OCI-LY1 (cell line): ENCODE measurements around the gene NFASC.

Experiments
- EZH2 ChIP-seq: fragments of 200-600 bp; sonication (generic), shearing (Covaris generic); IDR thresholded peaks from 2 replicates; pipeline ENCODE4 v1.8.0; 2017; ENCODE audit warnings: borderline replicate concordance, mixed run types, mild to moderate bottlenecking, antibody characterized with exemption, low read length, moderate library complexity, mixed read lengths
- TF ChIP-seq, protein P1 (sequence below): fragments of 200-600 bp; sonication (generic), shearing (Covaris generic); IDR thresholded peaks from 2 replicates; pipeline ENCODE4 v1.5.1; 2017; ENCODE audit warnings: mild to moderate bottlenecking, antibody characterized with exemption, low read length, moderate library complexity, mixed read lengths

DNA sequence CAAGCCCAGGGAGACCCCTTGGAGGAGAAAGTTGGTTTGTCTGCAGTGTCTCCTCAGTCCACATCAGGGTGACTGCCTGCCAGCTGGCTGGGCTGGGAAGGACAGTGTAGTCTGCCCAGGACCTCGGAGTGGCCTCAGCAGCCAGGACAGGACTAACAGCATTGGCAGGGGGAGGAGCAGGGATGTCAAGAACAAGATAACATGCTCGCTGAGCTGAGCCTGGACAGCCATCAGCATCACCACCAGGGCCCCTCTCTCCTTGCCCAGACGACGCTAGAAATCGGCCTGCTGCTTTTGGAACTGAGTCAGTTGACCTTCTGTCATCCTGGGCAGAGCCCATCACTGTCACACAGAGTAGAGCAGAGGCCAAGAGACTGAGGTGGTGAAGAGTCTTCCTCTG is 88.7 kb downstream of the NFASC start:
- TF ChIP-seq, protein P1, sequence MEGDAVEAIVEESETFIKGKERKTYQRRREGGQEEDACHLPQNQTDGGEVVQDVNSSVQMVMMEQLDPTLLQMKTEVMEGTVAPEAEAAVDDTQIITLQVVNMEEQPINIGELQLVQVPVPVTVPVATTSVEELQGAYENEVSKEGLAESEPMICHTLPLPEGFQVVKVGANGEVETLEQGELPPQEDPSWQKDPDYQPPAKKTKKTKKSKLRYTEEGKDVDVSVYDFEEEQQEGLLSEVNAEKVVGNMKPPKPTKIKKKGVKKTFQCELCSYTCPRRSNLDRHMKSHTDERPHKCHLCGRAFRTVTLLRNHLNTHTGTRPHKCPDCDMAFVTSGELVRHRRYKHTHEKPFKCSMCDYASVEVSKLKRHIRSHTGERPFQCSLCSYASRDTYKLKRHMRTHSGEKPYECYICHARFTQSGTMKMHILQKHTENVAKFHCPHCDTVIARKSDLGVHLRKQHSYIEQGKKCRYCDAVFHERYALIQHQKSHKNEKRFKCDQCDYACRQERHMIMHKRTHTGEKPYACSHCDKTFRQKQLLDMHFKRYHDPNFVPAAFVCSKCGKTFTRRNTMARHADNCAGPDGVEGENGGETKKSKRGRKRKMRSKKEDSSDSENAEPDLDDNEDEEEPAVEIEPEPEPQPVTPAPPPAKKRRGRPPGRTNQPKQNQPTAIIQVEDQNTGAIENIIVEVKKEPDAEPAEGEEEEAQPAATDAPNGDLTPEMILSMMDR = no peak
- TF ChIP-seq EZH2 = no peak
